Endothelial cell of umbilical vein (primary cell): ENCODE measurements around the gene WNT6. TPM values are rescaled to one million over a fixed set of nuclear protein-coding genes. Genes with fewer than 3 reads are reported as not detected.

ENCODE experiments used
- BruUV-seq: library from RNA; stranded (reverse); fragments of 400-500 nt; replicated peaks from 2 replicates; lab custom pipeline; 2021; lab: Mats Ljungman, UMichigan
- CTCF ChIA-PET: fragments of 300-600, 350-600 bp; sonication (Branson Sonifier 250); formaldehyde crosslinking; loops from one replicate; lab custom pipeline; 2021; ENCODE audit warnings: antibody characterized with exemption, inconsistent platforms; lab: Charles Lee
- POLR2A ChIA-PET: fragments of 300-600, 350-600 bp; sonication (Branson Sonifier 250); formaldehyde crosslinking; loops from one replicate; lab custom pipeline; 2021; ENCODE audit warnings: antibody characterized with exemption, inconsistent platforms; lab: Charles Lee
- DNase-seq: peaks from one replicate; pipeline ENCODE4 v3.0.0-alpha.2; 2011; ENCODE audit warnings: low read depth, low spot score
- FAIRE-seq: peaks from 2 replicates; lab custom pipeline; 2011; peaks lifted over from hg19 to GRCh38; lab: Jason Lieb, UNC
- H2AFZ ChIP-seq: 2 replicates; pipeline ENCODE4 v1.6.0; 2012; ENCODE audit warnings: low read depth, low read length, control low read depth, inconsistent platforms
- H3K27ac ChIP-seq: 2 replicates; pipeline ENCODE4 v1.5.1; 2011; ENCODE audit warnings: low read depth, mild to moderate bottlenecking, control low read depth, low read length, moderate library complexity; ENCODE audit not compliant: insufficient read depth
- H3K27me3 ChIP-seq, 2 experiments: 2 replicates each; pipeline versions ENCODE4 v1.6.0 to v1.6.1; 2011; ENCODE audit warnings: low read length in 2 of 2, mixed read lengths in 1 of 2; ENCODE audit not compliant: control insufficient read depth in 2 of 2, insufficient read depth in 2 of 2
- H3K36me3 ChIP-seq, 2 experiments: 2 replicates in 1 of 2; 3 replicates in 1 of 2; pipeline ENCODE4 v1.5.1; 2011; ENCODE audit warnings: low read length in 2 of 2, mild to moderate bottlenecking in 1 of 2, moderate library complexity in 1 of 2; ENCODE audit not compliant: control insufficient read depth in 2 of 2, insufficient read depth in 2 of 2; ENCODE audit errors: extremely low read depth in 1 of 2
- H3K4me1 ChIP-seq: 3 replicates; pipeline ENCODE4 v1.5.1; 2011; ENCODE audit warnings: mild to moderate bottlenecking, low read length; ENCODE audit not compliant: control insufficient read depth, insufficient read depth; ENCODE audit errors: extremely low read depth
- H3K4me2 ChIP-seq: 2 replicates; pipeline ENCODE4 v1.6.1; 2011; ENCODE audit warnings: low read length, control low read depth, mixed read lengths; ENCODE audit not compliant: insufficient read depth
- H3K4me3 ChIP-seq, 3 experiments: fragments of 200-600 bp in 1 of 3; sonication (generic), shearing (Covaris generic) in 1 of 3; replicated peaks in 1 of 3; 2 replicates each; pipeline ENCODE4 v1.5.1; 2011 to 2016; ENCODE audit warnings: control low read depth in 3 of 3, low read length in 3 of 3, mild to moderate bottlenecking in 2 of 3, inconsistent platforms in 1 of 3, low read depth in 1 of 3, moderate library complexity in 1 of 3; ENCODE audit not compliant: insufficient read depth in 1 of 3
- H3K79me2 ChIP-seq: 2 replicates; pipeline ENCODE4 v1.6.0; 2012; ENCODE audit warnings: low read length, inconsistent platforms; ENCODE audit not compliant: control insufficient read depth, insufficient read depth
- H3K9ac ChIP-seq: replicated peaks from 2 replicates; pipeline ENCODE3; 2011; ENCODE audit warnings: low read length, control low read depth; ENCODE audit not compliant: insufficient read depth; ENCODE audit errors: extremely low read depth
- H3K9me1 ChIP-seq: replicated peaks from 3 replicates; pipeline ENCODE4 v1.6.0; 2011; ENCODE audit warnings: mild to moderate bottlenecking, low read length; ENCODE audit not compliant: control insufficient read depth, insufficient read depth; ENCODE audit errors: extremely low read depth
- H3K9me3 ChIP-seq: replicated peaks from 2 replicates; pipeline ENCODE4 v1.5.1; 2012; ENCODE audit warnings: low read length, inconsistent platforms; ENCODE audit not compliant: control insufficient read depth, insufficient read depth
- H4K20me1 ChIP-seq: replicated peaks from 2 replicates; pipeline ENCODE3; 2011; ENCODE audit warnings: mild to moderate bottlenecking, low read length; ENCODE audit not compliant: control insufficient read depth, insufficient read depth; ENCODE audit errors: extremely low read depth
- EZH2 ChIP-seq: IDR thresholded peaks from 2 replicates; pipeline ENCODE4 v1.6.1; 2012; ENCODE audit warnings: borderline replicate concordance, low read depth, mild to moderate bottlenecking, moderate library complexity, low read length, inconsistent platforms; ENCODE audit not compliant: severe bottlenecking
- FOS ChIP-seq: IDR thresholded peaks from 2 replicates; pipeline ENCODE4 v1.6.1; 2011; ENCODE audit warnings: mild to moderate bottlenecking, low read length, moderate library complexity, borderline replicate concordance; ENCODE audit not compliant: insufficient read depth
- GATA2 ChIP-seq: IDR thresholded peaks from 2 replicates; pipeline ENCODE4 v1.7.0; 2011; ENCODE audit warnings: low read depth, mild to moderate bottlenecking, moderate library complexity, mixed read lengths, low read length; ENCODE audit not compliant: insufficient read length, insufficient read depth
- JUN ChIP-seq: IDR thresholded peaks from 2 replicates; pipeline ENCODE4 v1.6.1; 2011; ENCODE audit warnings: borderline replicate concordance, low read depth; ENCODE audit not compliant: insufficient read length, insufficient read depth
- MYC ChIP-seq: IDR thresholded peaks from one replicate; pipeline ENCODE4 v1.6.1; 2011; ENCODE audit warnings: mild to moderate bottlenecking, low read depth, low read length
- POLR2A ChIP-seq: IDR thresholded peaks from 2 replicates; pipeline ENCODE4 v1.6.1; 2012; ENCODE audit warnings: low read depth, mild to moderate bottlenecking, control low read depth, low read length
- POLR2AphosphoS5 ChIP-seq: IDR thresholded peaks from 2 replicates; pipeline ENCODE4 v1.6.1; 2012; ENCODE audit warnings: low read depth, mild to moderate bottlenecking, control low read depth, low read length, moderate library complexity; ENCODE audit not compliant: insufficient read depth
- dilution Hi-C: fragments of 300-500 bp; cut with MboI; formaldehyde crosslinking; loops from one replicate; pipeline ENCODE4 v1.15.0; 2019; ENCODE audit warnings: low sequenced_read_pairs; ENCODE audit not compliant: extremely low pct_ligation_motif_present
- intact Hi-C: fragments of 100-400 bp; cut with micrococcal nuclease; formaldehyde crosslinking; loops from one replicate; pipeline ENCODE4 v1.10.0; 2022
- polyA plus RNA-seq, 4 experiments: library from polyadenylated mRNA; depleted of rRNA in 3 of 4; stranded (reverse) in 3 of 4; unstranded in 1 of 4; fragments of >200 nt; gene quantifications; 2 replicates each; pipeline versions ENCODE4 v1.2.1 to v1.2.3, GENCODE V29; 2011 to 2012; ENCODE audit warnings: missing spikeins in 1 of 4
- total RNA-seq: library from RNA; stranded (reverse); gene quantifications from 2 replicates; pipeline ENCODE4 v1.2.3, GENCODE V29; 2021
- TF ChIP-seq, protein P1 (sequence below): IDR thresholded peaks from 2 replicates; pipeline ENCODE4 v1.6.1; 2011; ENCODE audit not compliant: insufficient read depth, insufficient read length
- TF ChIP-seq, protein P2 (sequence below), 2 donors: IDR thresholded peaks; 1 replicate in 1 of 2; 2 replicates in 1 of 2; pipeline ENCODE4 v1.5.1; 2011; ENCODE audit warnings: low read length in 2 of 2, mild to moderate bottlenecking in 2 of 2, moderate library complexity in 2 of 2, control low read depth in 1 of 2, inconsistent platforms in 1 of 2, low read depth in 1 of 2; ENCODE audit not compliant: insufficient read depth in 1 of 2; ENCODE audit errors: extremely low read depth in 1 of 2

WNT6 gene
- total and polyA plus RNA-seq, 2 donors (not counting 3 experiments of a cell fraction or from before 2014, with no cell fraction given) = not detected

DNA sequence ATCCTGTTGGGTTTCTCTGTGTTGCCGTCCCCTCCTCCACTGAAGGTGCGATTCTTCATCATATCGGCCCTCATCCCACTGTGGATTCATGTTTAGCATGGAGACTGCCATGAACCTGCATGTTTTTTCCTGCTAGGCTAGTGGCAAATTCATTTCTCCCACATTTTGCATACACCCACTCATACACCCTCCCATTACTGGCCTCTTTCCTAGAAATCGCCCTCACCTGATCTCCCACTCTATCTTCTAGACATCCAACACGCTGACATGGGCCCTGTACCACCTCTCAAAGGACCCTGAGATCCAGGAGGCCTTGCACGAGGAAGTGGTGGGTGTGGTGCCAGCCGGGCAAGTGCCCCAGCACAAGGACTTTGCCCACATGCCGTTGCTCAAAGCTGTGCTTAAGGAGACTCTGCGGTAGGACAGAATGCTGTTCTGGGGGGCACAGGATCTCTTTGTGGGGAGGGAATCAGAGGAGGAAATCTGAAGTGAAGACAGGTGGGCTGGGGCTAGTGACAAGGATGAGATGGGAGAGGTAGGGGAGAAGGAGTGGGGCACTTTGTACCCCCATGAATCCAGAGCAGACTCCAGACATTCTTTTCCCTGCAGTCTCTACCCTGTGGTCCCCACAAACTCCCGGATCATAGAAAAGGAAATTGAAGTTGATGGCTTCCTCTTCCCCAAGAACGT, 45.7 kb upstream of the WNT6 start:
- Histone ChIP-seq H4K20me1 (no peaks in the 10 kb centered on the region), H3K4me3 (no peak overlapping the region), H2AFZ (no peak overlapping the region), H3K79me2 (no peaks in the 10 kb centered on the region), H3K9me3 (no peaks in the 10 kb centered on the region), H3K9ac (no peak overlapping the region), H3K4me1 (no peaks in the 10 kb centered on the region), H3K27me3 (peaks cover 0 to 2% of the 10 kb centered on the region in 2 experiments), H3K9me1 (no peaks in the 10 kb centered on the region), H3K36me3 (peaks cover 0 to 7% of the 10 kb centered on the region in 2 experiments), H3K4me2 (no peak overlapping the region), H3K27ac (no peak overlapping the region)
- DNase-seq (no peak), FAIRE-seq (no peak)
- TF ChIP-seq POLR2A (no peak), FOS (no peak), GATA2 (no peak), EZH2 (no peak), JUN (no peak), MYC (no peak), POLR2AphosphoS5 (no peak)
- TF ChIP-seq, protein P1, sequence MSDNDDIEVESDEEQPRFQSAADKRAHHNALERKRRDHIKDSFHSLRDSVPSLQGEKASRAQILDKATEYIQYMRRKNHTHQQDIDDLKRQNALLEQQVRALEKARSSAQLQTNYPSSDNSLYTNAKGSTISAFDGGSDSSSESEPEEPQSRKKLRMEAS = no peak
- TF ChIP-seq, protein P2, sequence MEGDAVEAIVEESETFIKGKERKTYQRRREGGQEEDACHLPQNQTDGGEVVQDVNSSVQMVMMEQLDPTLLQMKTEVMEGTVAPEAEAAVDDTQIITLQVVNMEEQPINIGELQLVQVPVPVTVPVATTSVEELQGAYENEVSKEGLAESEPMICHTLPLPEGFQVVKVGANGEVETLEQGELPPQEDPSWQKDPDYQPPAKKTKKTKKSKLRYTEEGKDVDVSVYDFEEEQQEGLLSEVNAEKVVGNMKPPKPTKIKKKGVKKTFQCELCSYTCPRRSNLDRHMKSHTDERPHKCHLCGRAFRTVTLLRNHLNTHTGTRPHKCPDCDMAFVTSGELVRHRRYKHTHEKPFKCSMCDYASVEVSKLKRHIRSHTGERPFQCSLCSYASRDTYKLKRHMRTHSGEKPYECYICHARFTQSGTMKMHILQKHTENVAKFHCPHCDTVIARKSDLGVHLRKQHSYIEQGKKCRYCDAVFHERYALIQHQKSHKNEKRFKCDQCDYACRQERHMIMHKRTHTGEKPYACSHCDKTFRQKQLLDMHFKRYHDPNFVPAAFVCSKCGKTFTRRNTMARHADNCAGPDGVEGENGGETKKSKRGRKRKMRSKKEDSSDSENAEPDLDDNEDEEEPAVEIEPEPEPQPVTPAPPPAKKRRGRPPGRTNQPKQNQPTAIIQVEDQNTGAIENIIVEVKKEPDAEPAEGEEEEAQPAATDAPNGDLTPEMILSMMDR (IDR thresholded peaks at IDR 0.05; ENCODE audit: extremely low read depth in 1 of 2, insufficient read depth in 1 of 2, low read depth in 1 of 2, low read length in 2 of 2) = no peak
- CTCF ChIA-PET = interaction anchor here (0.6 to 1.7 kb wide), 3 partner anchors 34 to 698 kb away, joined by 3 to 4 read pairs (median 3); no protein-coding TSS in a partner anchor
- dilution Hi-C loops (no loop called here), intact Hi-C loops (no loop called here)
- POLR2A ChIA-PET = no interaction called here
- BruUV-seq = no TSS peak
